ENCODE data around the gene KCNMA1. TPM values are rescaled to one million over a fixed set of nuclear protein-coding genes. Genes with fewer than 3 reads are reported as not detected.
A peak's percentile ranks its signal among the peaks of the same experiment; 100 is the strongest.

The KCNMA1 gene
- total and polyA plus RNA-seq, 10 of the 15 experiments (the other 5 are each of a cell fraction or from before 2014, with no cell fraction given), result 8.5 to 77.0 (median 21.3) TPM

DNA sequence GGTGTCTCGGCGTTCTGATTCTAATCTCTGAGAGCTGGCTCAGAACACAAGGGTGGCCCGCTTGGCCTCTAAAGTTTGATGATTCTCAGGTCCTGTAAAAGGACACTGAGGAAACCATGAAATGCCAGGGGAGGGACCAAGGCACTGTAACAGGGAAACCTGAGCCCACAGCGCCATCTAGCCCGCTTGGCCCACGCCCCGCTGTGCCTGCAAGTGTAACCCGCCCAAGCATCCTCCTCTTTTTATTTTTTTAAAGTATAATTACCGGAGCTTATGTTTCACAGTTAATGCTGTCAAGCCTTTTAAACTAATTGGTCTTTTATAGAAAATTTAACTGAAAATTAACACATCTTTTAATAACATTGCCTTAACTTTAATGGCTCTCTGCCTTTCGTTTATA, 734.7 kb downstream of the KCNMA1 start:
- WGBS (ENCODE audit: insufficient coverage, insufficient replicate concordance, low lambda C conversion rate, missing lambda C conversion rate), result 76% methylated on average over 10 of the region's 10 CpGs
- no peak overlapping the region for H3K9ac ChIP-seq (ENCODE audit: control insufficient read depth, insufficient read depth, low read length)
- no peaks in the 10 kb centered on the region for H3K9me3 ChIP-seq (replicated peaks; ENCODE audit: control insufficient read depth, insufficient read depth, low read length)
- TF ChIP-seq NFXL1 (IDR thresholded peaks at IDR 0.05; ENCODE audit: borderline replicate concordance) (no peak), HCFC1 (IDR thresholded peaks at IDR 0.05; ENCODE audit: low read length) (no peak), ZNF24 (IDR thresholded peaks at IDR 0.05) (no peak), CHD1 (IDR thresholded peaks at IDR 0.05; ENCODE audit: low read depth, low read length) (no peak), RAD21 (IDR thresholded peaks at IDR 0.05; ENCODE audit: insufficient read depth, low read depth, low read length) (0 out of 2 replicates have a peak, but pooled peaks have one; percentile 7), NR2C1 (IDR thresholded peaks at IDR 0.05) (no peak), CREB1 (IDR thresholded peaks at IDR 0.05; ENCODE audit: low read depth) (no peak), ETV6 (conservative IDR thresholded peaks at IDR 0.05 in 1 of 2, IDR thresholded peaks at IDR 0.05 in 1 of 2; ENCODE audit: borderline replicate concordance in 1 of 2, low read depth in 1 of 2) (no peak)
- TF ChIP-seq, protein P1, sequence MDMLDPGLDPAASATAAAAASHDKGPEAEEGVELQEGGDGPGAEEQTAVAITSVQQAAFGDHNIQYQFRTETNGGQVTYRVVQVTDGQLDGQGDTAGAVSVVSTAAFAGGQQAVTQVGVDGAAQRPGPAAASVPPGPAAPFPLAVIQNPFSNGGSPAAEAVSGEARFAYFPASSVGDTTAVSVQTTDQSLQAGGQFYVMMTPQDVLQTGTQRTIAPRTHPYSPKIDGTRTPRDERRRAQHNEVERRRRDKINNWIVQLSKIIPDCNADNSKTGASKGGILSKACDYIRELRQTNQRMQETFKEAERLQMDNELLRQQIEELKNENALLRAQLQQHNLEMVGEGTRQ (IDR thresholded peaks at IDR 0.05; ENCODE audit: borderline replicate concordance, low read depth, low read length), result no peak
- TF ChIP-seq, protein P2, sequence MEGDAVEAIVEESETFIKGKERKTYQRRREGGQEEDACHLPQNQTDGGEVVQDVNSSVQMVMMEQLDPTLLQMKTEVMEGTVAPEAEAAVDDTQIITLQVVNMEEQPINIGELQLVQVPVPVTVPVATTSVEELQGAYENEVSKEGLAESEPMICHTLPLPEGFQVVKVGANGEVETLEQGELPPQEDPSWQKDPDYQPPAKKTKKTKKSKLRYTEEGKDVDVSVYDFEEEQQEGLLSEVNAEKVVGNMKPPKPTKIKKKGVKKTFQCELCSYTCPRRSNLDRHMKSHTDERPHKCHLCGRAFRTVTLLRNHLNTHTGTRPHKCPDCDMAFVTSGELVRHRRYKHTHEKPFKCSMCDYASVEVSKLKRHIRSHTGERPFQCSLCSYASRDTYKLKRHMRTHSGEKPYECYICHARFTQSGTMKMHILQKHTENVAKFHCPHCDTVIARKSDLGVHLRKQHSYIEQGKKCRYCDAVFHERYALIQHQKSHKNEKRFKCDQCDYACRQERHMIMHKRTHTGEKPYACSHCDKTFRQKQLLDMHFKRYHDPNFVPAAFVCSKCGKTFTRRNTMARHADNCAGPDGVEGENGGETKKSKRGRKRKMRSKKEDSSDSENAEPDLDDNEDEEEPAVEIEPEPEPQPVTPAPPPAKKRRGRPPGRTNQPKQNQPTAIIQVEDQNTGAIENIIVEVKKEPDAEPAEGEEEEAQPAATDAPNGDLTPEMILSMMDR (IDR thresholded peaks at IDR 0.05 in 2 of 3, conservative IDR thresholded peaks at IDR 0.05 in 1 of 3; ENCODE audit: control insufficient read depth in 2 of 3, extremely low read depth in 1 of 3, insufficient read depth in 1 of 3, low read depth in 3 of 3, low read length in 3 of 3), result peak; percentile 12 to 38 (median 23); a peak in 3 of 6 replicates
- ATAC-seq (peak; percentile 74), FAIRE-seq (no peak), DNase-seq (ENCODE audit: low read depth, low spot score) (no peak)
- intact Hi-C loops (cut with micrococcal nuclease; ENCODE audit: unreplicated experiment), result no loop called here
- ChIA-PET CTCF (interaction anchor here (1.1 to 1.6 kb wide), 4 partner anchors 21 to 272 kb away, joined by 3 to 4 read pairs (median 4); no protein-coding TSS in a partner anchor), SMC1A (ENCODE audit: uncharacterized antibody, unreplicated experiment) (interaction anchor here (0.9 kb wide), 1 partner anchor 17 kb away, joined by 3 read pairs; no protein-coding TSS in a partner anchor), RAD21 (ENCODE audit: unreplicated experiment) (interaction anchor here (1.5 kb wide), 1 partner anchor 34 kb away, joined by 4 read pairs; no protein-coding TSS in a partner anchor), POLR2A (no interaction called here)
- no peaks in the 10 kb centered on the region for H3K79me2 ChIP-seq (ENCODE audit: control insufficient read depth, insufficient read depth, low read length)
- no peaks in the 10 kb centered on the region for H3K27me3 ChIP-seq (replicated peaks in 1 of 2; ENCODE audit: control insufficient read depth in 2 of 2, insufficient read depth in 2 of 2, low read length in 1 of 2)
- no peaks in the 10 kb centered on the region for H3K4me1 ChIP-seq (ENCODE audit: control insufficient read depth, insufficient read depth, low read length)
- no peak overlapping the region for H3K4me3 ChIP-seq
- no peak overlapping the region for H2AFZ ChIP-seq (ENCODE audit: control insufficient read depth, low read depth, low read length)
- H3K27ac ChIP-seq (ENCODE audit: control insufficient read depth, insufficient read depth), result no peak overlapping the region
- in situ Hi-C loops (cut with MboI), result no loop called here
- BruUV-seq (replicated peaks), result no TSS peak
- H4K20me1 ChIP-seq (ENCODE audit: control insufficient read depth, insufficient read depth), result no peaks in the 10 kb centered on the region
- no peak overlapping the region for H3K4me2 ChIP-seq (ENCODE audit: control insufficient read depth, insufficient read depth)
- H3K36me3 ChIP-seq (ENCODE audit: control insufficient read depth in 2 of 2, insufficient read depth in 2 of 2, low read length in 1 of 2), result no peaks in the 10 kb centered on the region; a peak in 1 of 4 replicates
